MG63 (cell line): Measurements from ENCODE around the gene LRMDA. TPM values are rescaled to one million over a fixed set of nuclear protein-coding genes. Genes with fewer than 3 reads are reported as not detected.

ENCODE experiments used
- DNase-seq: peaks from one replicate; pipeline ENCODE4 v3.0.0-alpha.2; 2020
- H3K27me3 ChIP-seq: fragments of 250-450 bp; sonication (Bioruptor Pico); 2 replicates; pipeline ENCODE4 v1.5.1; 2020; ENCODE audit warnings: mild to moderate bottlenecking, moderate library complexity
- H3K36me3 ChIP-seq: fragments of 250-450 bp; sonication (Bioruptor Pico); 2 replicates; pipeline ENCODE4 v1.5.1; 2020; ENCODE audit warnings: mild to moderate bottlenecking, moderate library complexity
- H3K4me3 ChIP-seq: fragments of 250-450 bp; sonication (Bioruptor Pico); 2 replicates; pipeline ENCODE4 v1.5.1; 2020; ENCODE audit warnings: mild to moderate bottlenecking, moderate library complexity
- H3K9me3 ChIP-seq: fragments of 250-450 bp; sonication (Bioruptor Pico); 2 replicates; pipeline ENCODE4 v1.5.1; 2020; ENCODE audit warnings: mild to moderate bottlenecking, moderate library complexity
- total RNA-seq: library from RNA; depleted of rRNA; stranded (reverse); fragments of >200 nt; shearing (Covaris generic); gene quantifications from 2 replicates; pipeline ENCODE4 v1.2.3, GENCODE V29; 2014; ENCODE audit warnings: low replicate concordance

LRMDA gene
- total RNA-seq, 1 experiment from 2014 or later: 1.3 TPM

GRCh38 chr10:75632805-75633462, 201.5 kb downstream of the LRMDA start:
- Histone ChIP-seq H3K36me3 (no peaks in the 10 kb centered on the region), H3K9me3 (no peaks in the 10 kb centered on the region), H3K4me3 (no peak overlapping the region)

GRCh38 chr10:75633568-75633967, 202.1 kb downstream of the LRMDA start:
- peaks cover 1% of the 10 kb centered on the region for H3K27me3 ChIP-seq
- no peaks in the 10 kb centered on the region for H3K36me3 ChIP-seq
- DNase-seq: no peak
- no peak overlapping the region for H3K4me3 ChIP-seq
- H3K9me3 ChIP-seq: no peaks in the 10 kb centered on the region

More at GRCh38 chr10:75632805-75633462, 201.5 kb downstream of the LRMDA start:
- DNase-seq: no peak
- no peaks in the 10 kb centered on the region; the same call in 1 of the 2 replicates for H3K27me3 ChIP-seq

- no peak overlapping the region for H3K4me3 ChIP-seq
- no peak for DNase-seq
- no peaks in the 10 kb centered on the region for H3K9me3 ChIP-seq
- no peaks in the 10 kb centered on the region for H3K36me3 ChIP-seq
- peaks cover 5% of the 10 kb centered on the region for H3K27me3 ChIP-seq
Observed at GRCh38 chr10:75634947-75635346, 203.5 kb downstream of the LRMDA start.

DNA sequence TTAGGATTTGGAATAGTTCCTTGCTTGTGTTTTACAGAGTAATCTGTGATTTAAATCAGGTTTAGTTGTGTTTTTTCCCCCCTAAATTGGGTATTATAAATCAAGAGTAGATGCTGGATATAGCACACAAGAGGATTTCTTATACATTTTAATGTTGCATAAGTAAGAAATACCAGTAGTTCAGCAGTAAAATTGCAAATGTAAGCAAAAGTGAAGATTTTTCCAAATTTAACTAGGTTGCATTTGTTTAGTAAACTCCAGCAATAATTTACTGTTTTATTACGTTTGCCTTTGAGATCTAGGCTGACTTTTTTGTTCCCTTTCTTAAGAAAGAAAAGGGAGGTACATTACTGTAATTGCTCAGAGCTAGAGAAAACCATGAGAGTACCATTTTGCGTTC, 207.3 kb downstream of the LRMDA start:
- Histone ChIP-seq H3K4me3 (no peak overlapping the region), H3K36me3 (no peaks in the 10 kb centered on the region), H3K27me3 (peaks cover 5% of the 10 kb centered on the region), H3K9me3 (no peaks in the 10 kb centered on the region)
- no peak for DNase-seq

- no peaks in the 10 kb centered on the region for H3K9me3 ChIP-seq
- H3K27me3 ChIP-seq: peaks cover 5% of the 10 kb centered on the region
- no peak overlapping the region for H3K4me3 ChIP-seq
- no peak for DNase-seq
- H3K36me3 ChIP-seq: no peaks in the 10 kb centered on the region
Observed at GRCh38 chr10:75639736-75640135, 208.3 kb downstream of the LRMDA start.

DNA sequence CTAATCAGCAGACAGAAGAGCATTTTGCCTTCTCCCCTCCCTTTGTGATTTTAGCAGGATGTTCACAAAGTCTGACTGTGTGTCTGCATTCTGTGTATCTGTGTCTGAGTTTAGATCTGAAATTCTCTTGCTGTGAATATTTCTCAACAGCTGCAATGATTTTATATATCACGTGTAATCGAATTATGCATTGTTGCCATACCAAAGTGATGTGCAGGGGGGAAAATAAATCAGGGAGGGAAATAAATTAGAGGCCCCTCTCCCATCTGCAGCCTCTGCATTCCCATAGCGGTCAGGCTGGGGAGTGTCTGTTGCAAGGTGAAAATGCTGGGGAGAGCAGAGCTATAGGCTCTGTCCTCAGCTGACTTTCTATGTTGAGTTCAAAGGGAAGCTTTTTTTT, 209.0 kb downstream of the LRMDA start:
- H3K27me3 ChIP-seq: peaks cover 5% of the 10 kb centered on the region
- no peaks in the 10 kb centered on the region for H3K36me3 ChIP-seq
- no peak overlapping the region for H3K4me3 ChIP-seq
- DNase-seq: no peak
- no peaks in the 10 kb centered on the region for H3K9me3 ChIP-seq

DNA sequence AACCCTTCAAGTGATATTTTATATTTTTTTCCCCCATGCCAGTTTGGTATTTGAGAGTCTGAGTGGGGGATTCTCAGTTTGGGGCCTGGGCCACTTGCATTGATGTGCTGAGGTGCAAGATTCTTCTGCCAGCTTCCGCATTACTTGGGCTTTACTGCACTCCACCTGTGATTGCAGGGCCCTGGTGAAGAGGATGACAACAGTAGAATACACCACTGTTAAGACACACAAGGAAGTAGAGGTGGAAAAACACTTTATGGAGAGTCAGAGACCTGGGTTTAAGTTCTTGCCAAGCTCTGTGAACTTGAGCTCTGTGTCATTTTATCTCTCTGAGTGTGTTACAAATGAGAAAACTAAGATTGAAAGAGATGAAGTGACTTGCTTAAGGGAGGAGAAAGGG, 209.4 kb downstream of the LRMDA start:
- no peaks in the 10 kb centered on the region for H3K36me3 ChIP-seq
- H3K9me3 ChIP-seq: no peaks in the 10 kb centered on the region
- DNase-seq: no peak
- peaks cover 5% of the 10 kb centered on the region for H3K27me3 ChIP-seq
- no peak overlapping the region for H3K4me3 ChIP-seq

DNA sequence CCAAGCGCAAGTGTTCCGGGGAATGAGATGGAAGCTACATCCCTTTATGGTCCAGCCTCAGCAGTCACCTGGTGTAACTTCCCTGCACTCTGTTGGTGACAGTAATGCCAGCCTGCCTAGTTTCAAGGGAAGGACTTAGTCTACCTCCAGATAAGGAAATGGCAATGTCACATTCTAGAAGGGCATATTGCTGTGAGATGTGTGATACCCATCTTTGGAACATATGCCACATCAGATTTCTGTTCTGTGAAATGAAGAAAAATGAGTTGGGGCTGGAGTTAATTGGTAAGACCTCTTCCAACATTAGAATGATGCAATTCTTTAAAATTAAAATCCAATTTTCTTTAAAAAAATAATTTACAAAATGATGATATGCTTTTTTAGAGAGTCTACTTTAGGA, 212.0 kb downstream of the LRMDA start:
- no peaks in the 10 kb centered on the region for H3K36me3 ChIP-seq
- no peak overlapping the region for H3K4me3 ChIP-seq
- peaks cover 5% of the 10 kb centered on the region; the same call in 1 of the 2 replicates for H3K27me3 ChIP-seq
- H3K9me3 ChIP-seq: no peaks in the 10 kb centered on the region
- no peak for DNase-seq

DNA sequence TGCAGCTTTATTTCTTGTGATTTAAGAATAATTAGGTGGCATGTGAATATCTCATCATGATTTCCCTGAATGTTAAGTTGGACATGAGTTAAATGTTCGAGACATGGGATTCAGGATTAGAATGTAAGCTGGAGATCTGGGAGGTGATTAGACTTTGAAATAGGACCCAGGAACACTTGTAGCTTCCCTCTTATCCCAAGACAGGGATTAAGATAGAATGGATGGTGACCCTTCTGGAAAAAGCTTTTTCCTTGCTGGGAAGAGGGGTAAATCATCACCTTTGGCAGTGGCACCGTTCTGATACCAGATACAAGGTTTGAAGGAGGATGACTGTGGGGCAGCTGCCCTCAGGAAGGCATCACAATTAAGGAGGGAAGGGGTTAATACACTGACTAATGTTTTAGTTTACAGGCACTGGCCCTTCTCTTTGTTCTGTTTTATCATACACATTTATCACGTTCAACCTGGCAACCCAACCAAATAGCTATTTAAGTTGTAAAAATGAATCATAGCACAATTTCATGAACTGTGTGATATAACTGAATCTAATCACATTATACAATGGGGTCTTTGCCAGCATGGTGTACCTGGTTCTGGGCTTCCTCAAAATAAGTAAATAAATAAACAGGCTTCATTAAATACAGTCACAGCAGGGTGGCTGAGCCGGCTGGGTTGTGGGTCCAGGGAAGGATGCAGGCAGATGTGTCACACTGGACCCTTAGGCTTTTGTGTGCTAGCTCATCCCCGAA, 212.7 kb downstream of the LRMDA start:
- H3K36me3 ChIP-seq: no peaks in the 10 kb centered on the region
- H3K9me3 ChIP-seq: no peaks in the 10 kb centered on the region
- no peaks in the 10 kb centered on the region for H3K27me3 ChIP-seq
- DNase-seq: no peak
- no peak overlapping the region for H3K4me3 ChIP-seq

DNA sequence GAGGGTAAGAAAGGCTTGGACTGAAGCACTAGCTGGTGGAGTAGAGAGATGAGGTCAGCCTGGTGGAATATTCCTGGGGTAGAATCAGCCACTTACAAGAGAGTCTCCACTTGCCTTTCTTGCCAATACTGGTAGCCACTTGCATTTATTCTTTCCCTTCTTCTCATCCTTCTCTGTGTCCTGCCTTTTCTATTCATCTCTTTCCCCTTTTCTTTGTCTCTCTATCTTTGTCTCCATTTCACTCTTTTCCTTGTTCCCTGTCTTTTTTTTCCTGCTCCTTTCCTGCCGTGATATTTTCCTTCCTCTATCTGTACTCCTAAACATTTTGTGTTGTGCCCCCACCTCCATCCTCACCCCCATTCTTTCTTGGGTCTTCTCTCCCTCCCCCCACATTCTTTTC, 214.3 kb downstream of the LRMDA start:
- DNase-seq: no peak
- Histone ChIP-seq H3K36me3 (no peaks in the 10 kb centered on the region), H3K27me3 (no peaks in the 10 kb centered on the region), H3K9me3 (peaks cover 5% of the 10 kb centered on the region), H3K4me3 (no peak overlapping the region)

DNA sequence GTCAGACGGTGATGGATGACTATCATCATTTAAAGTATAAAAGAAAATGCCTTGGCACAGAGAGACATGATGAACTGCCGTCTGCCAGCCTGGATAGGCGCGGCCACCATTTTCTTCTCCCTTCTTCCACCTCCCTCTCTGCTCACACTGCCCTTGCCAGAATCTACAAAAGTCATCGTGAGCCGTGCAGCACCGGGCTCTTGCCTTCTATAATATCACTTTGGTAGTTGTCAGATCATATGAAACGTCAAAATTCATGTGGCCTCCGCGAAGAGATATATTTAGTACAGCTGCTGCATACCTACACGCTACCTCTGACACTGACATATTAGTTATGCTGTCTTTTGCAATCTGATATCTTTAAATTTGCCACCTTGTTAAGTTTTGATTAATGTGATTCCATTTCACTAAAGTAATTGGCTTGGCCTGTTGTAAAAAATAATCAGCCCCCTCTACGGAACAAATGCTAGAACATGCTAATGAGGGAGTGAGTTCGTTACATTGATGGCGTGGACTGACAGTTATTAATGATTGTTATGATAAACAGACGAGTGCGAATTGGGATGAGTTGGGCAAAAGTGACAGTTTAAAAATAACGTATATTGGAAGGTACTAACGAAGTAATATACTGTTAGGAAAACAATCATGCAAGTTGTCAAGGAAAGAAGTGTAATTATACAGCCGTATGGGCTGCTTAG, 214.9 kb downstream of the LRMDA start:
- Histone ChIP-seq H3K9me3 (peaks cover 5% of the 10 kb centered on the region), H3K4me3 (no peak overlapping the region), H3K27me3 (no peaks in the 10 kb centered on the region), H3K36me3 (no peaks in the 10 kb centered on the region)
- DNase-seq: no peak

- DNase-seq: no peak
- Histone ChIP-seq H3K4me3 (no peak overlapping the region), H3K36me3 (no peaks in the 10 kb centered on the region), H3K9me3 (peaks cover 5% of the 10 kb centered on the region), H3K27me3 (no peaks in the 10 kb centered on the region)
Observed at GRCh38 chr10:75646916-75647315, 215.5 kb downstream of the LRMDA start.

DNA sequence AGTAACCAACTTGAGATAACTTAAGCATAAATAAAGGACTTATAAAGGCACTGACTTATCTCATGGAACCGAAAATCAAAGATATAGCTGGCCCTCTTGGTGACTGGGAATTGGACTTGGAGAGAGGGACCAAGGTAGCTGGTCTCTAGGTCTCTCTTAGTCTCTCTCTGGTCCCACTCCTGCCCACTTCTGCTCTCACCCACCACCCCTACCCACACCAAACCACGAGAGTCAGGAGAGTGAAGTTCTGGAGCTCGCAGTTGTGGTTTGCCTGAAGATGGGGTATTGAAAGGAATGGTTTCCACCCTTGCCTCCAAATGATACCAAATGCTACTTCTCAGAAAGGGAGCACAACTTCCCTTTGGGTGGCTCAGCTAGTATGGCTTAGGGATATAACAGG, 216.3 kb downstream of the LRMDA start:
- Histone ChIP-seq H3K9me3 (peaks cover 5% of the 10 kb centered on the region), H3K4me3 (no peak overlapping the region), H3K36me3 (no peaks in the 10 kb centered on the region), H3K27me3 (no peaks in the 10 kb centered on the region)
- DNase-seq: no peak

GRCh38 chr10:75648351-75648750, 216.9 kb downstream of the LRMDA start:
- no peak for DNase-seq
- H3K9me3 ChIP-seq: peaks cover 5% of the 10 kb centered on the region
- no peak overlapping the region for H3K4me3 ChIP-seq
- no peaks in the 10 kb centered on the region for H3K36me3 ChIP-seq
- no peaks in the 10 kb centered on the region for H3K27me3 ChIP-seq

GRCh38 chr10:75648854-75649253, 217.4 kb downstream of the LRMDA start:
- H3K9me3 ChIP-seq: peaks cover 5% of the 10 kb centered on the region
- no peaks in the 10 kb centered on the region for H3K27me3 ChIP-seq
- DNase-seq: no peak
- no peaks in the 10 kb centered on the region for H3K36me3 ChIP-seq
- H3K4me3 ChIP-seq: no peak overlapping the region

DNA sequence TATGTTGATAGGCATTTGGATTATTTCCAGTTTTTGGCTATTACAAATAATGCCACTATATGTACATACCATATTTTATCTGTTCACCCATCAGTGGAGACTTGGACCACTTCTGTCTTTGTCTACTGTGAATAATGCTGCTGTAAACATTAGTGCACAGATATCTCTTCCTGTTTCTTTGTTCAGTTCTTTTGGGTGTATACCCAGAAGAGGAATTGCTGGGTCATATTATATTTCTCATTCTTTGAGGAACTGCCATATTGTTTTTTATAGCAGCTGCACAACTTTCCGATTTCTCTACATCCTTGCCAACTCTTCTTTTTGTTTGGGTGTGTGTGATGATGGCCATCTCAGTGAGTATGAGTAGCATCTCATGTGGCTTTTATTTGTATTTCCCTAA, 218.0 kb downstream of the LRMDA start:
- Histone ChIP-seq H3K9me3 (peaks cover 5% of the 10 kb centered on the region), H3K4me3 (no peak overlapping the region), H3K27me3 (no peaks in the 10 kb centered on the region), H3K36me3 (no peaks in the 10 kb centered on the region)
- no peak for DNase-seq

- no peaks in the 10 kb centered on the region for H3K27me3 ChIP-seq
- H3K9me3 ChIP-seq: peaks cover 5% of the 10 kb centered on the region
- H3K36me3 ChIP-seq: no peaks in the 10 kb centered on the region
- no peak overlapping the region for H3K4me3 ChIP-seq
- no peak for DNase-seq
Observed at GRCh38 chr10:75650648-75651047, 219.2 kb downstream of the LRMDA start.
